ENCODE data around the gene ASS1. TPM values are rescaled to one million over a fixed set of nuclear protein-coding genes. Genes with fewer than 3 reads are reported as not detected.

The ASS1 gene
- total RNA-seq, 1 experiment from 2014 or later, result 118 TPM

GRCh38 chr9:130473566-130473965 is 28.8 kb downstream of the ASS1 start:
- Histone ChIP-seq H3K4me1 (no peaks in the 10 kb centered on the region), H3K36me3 (ENCODE audit: control insufficient read depth, insufficient read depth, low read length) (no peaks in the 10 kb centered on the region), H3K27me3 (replicated peaks; ENCODE audit: control insufficient read depth, insufficient read depth, low read length) (no peaks in the 10 kb centered on the region), H3K4me3 (ENCODE audit: low read depth, low read length) (no peak overlapping the region), H3K9me3 (no peaks in the 10 kb centered on the region)
- no peak for TF ChIP-seq CTCF (IDR thresholded peaks at IDR 0.05; ENCODE audit: insufficient read depth in 1 of 2, low read depth in 1 of 2, low read length in 1 of 2, severe bottlenecking in 1 of 2, unreplicated experiment in 1 of 2)
- intact Hi-C loops (cut with micrococcal nuclease; ENCODE audit: unreplicated experiment), result no loop called here
- ChIA-PET CTCF (no interaction called here), POLR2A (no interaction called here)
- Mint-ChIP-seq H3K4me3 (ENCODE audit: unreplicated experiment) (no peak overlapping the region), H3K36me3 (ENCODE audit: insufficient read depth, unreplicated experiment) (peaks cover 5% of the 10 kb centered on the region), H3K27ac (ENCODE audit: unreplicated experiment) (no peak overlapping the region), H3K4me1 (ENCODE audit: low read depth, unreplicated experiment) (no peaks in the 10 kb centered on the region), H3K27me3 (ENCODE audit: insufficient read depth, unreplicated experiment) (no peaks in the 10 kb centered on the region), H3K9me3 (ENCODE audit: unreplicated experiment) (no peaks in the 10 kb centered on the region)
- no peak for DNase-seq
- no TSS peak for BruUV-seq (replicated peaks)

- POLR2A ChIA-PET, result no interaction called here
- BruUV-seq (replicated peaks), result no TSS peak
- no peaks in the 10 kb centered on the region for H3K4me1 ChIP-seq
- no peak for DNase-seq
- Mint-ChIP-seq H3K36me3 (ENCODE audit: insufficient read depth, unreplicated experiment) (peaks cover 5% of the 10 kb centered on the region), H3K9me3 (ENCODE audit: unreplicated experiment) (no peaks in the 10 kb centered on the region), H3K27ac (ENCODE audit: unreplicated experiment) (no peak overlapping the region), H3K4me3 (ENCODE audit: unreplicated experiment) (no peak overlapping the region), H3K4me1 (ENCODE audit: low read depth, unreplicated experiment) (no peaks in the 10 kb centered on the region), H3K27me3 (ENCODE audit: insufficient read depth, unreplicated experiment) (no peaks in the 10 kb centered on the region)
- H3K36me3 ChIP-seq (ENCODE audit: control insufficient read depth, insufficient read depth, low read length), result no peaks in the 10 kb centered on the region
- intact Hi-C loops (cut with micrococcal nuclease; ENCODE audit: unreplicated experiment), result no loop called here
- no peaks in the 10 kb centered on the region for H3K9me3 ChIP-seq
- no peaks in the 10 kb centered on the region for H3K27me3 ChIP-seq (replicated peaks; ENCODE audit: control insufficient read depth, insufficient read depth, low read length)
- no peak for TF ChIP-seq CTCF (IDR thresholded peaks at IDR 0.05; ENCODE audit: insufficient read depth in 1 of 2, low read depth in 1 of 2, low read length in 1 of 2, severe bottlenecking in 1 of 2, unreplicated experiment in 1 of 2)
- no peak overlapping the region for H3K4me3 ChIP-seq (ENCODE audit: low read depth, low read length)
- CTCF ChIA-PET, result no interaction called here
Measured at GRCh38 chr9:130474106-130474505, 29.3 kb downstream of the ASS1 start.

GRCh38 chr9:130476151-130476730 is 31.5 kb downstream of the ASS1 start:
- no TSS peak for BruUV-seq (replicated peaks)
- intact Hi-C loops (cut with micrococcal nuclease; ENCODE audit: unreplicated experiment), result no loop called here
- H3K27me3 Mint-ChIP-seq (ENCODE audit: insufficient read depth, unreplicated experiment), result no peaks in the 10 kb centered on the region
- H3K4me3 Mint-ChIP-seq (ENCODE audit: unreplicated experiment), result no peak overlapping the region
- no peaks in the 10 kb centered on the region for H3K9me3 Mint-ChIP-seq (ENCODE audit: unreplicated experiment)
- peaks cover 4% of the 10 kb centered on the region for H3K36me3 Mint-ChIP-seq (ENCODE audit: insufficient read depth, unreplicated experiment)
- ChIA-PET POLR2A (no interaction called here), CTCF (interaction anchor here (0.6 kb wide), 1 partner anchor 467 kb away, joined by 5 read pairs; no protein-coding TSS in a partner anchor)
- H3K4me1 Mint-ChIP-seq (ENCODE audit: low read depth, unreplicated experiment), result no peaks in the 10 kb centered on the region
- no peak for TF ChIP-seq CTCF (IDR thresholded peaks at IDR 0.05; ENCODE audit: insufficient read depth in 1 of 2, low read depth in 1 of 2, low read length in 1 of 2, severe bottlenecking in 1 of 2, unreplicated experiment in 1 of 2)
- no peaks in the 10 kb centered on the region for H3K4me1 ChIP-seq
- DNase-seq, result no peak
- no peaks in the 10 kb centered on the region for H3K27me3 ChIP-seq (replicated peaks; ENCODE audit: control insufficient read depth, insufficient read depth, low read length)
- no peaks in the 10 kb centered on the region for H3K9me3 ChIP-seq
- no peaks in the 10 kb centered on the region for H3K36me3 ChIP-seq (ENCODE audit: control insufficient read depth, insufficient read depth, low read length)
- no peak overlapping the region for H3K27ac Mint-ChIP-seq (ENCODE audit: unreplicated experiment)
- H3K4me3 ChIP-seq (ENCODE audit: low read depth, low read length), result no peak overlapping the region

Measured in Caco-2 (cell line).